Astrocyte of the cerebellum (primary cell): ENCODE data around the gene EOGT.

ENCODE experiments used
- DNase-seq: peaks from one replicate; pipeline ENCODE4 v3.0.0-alpha.2; 2011; ENCODE audit warnings: low read depth
- H3K4me3 ChIP-seq: 2 replicates; pipeline ENCODE4 v1.5.1; 2011; ENCODE audit warnings: mild to moderate bottlenecking, low read depth, low read length, moderate library complexity
- in situ Hi-C: cut with HindIII; loops from 2 replicates; pipeline ENCODE4 v1.10.0; 2017; ENCODE audit warnings: low sequenced_read_pairs
- TF ChIP-seq, protein P1 (sequence below): IDR thresholded peaks from 2 replicates; pipeline ENCODE4 v1.5.1; 2012; ENCODE audit warnings: low read length, low read depth, moderate library complexity, mild to moderate bottlenecking; ENCODE audit errors: missing control alignments

The EOGT gene

DNA sequence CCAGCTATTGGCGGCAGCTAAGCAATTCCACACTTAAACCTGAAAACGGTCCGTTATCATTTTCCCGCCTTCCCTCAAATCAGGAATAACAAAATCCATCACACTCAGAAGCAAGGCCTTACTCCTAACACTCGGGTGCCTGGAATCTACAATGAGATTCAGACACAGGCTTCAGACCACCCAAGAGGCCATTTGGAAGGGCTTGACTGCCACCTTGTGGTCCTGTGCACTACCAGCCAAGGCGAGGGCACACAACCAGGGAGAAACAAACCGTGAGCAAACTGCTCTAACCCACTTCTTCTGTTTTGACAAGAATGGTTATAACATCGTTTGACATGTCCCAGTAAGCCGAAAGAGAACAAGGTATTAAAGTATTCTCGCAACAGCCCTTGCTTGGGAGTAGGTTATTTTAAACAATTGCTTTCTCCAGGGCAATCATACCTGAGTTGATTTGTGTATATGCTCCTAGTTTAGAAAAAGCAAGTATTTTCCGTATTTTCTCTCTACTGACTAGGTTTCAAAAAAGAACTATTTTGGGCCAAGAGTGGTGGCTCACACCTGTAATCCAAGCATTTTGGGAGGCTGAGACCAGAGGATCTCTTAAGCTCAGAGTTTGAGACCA lies 41.0 kb downstream of the EOGT start:
- TF ChIP-seq, protein P1, sequence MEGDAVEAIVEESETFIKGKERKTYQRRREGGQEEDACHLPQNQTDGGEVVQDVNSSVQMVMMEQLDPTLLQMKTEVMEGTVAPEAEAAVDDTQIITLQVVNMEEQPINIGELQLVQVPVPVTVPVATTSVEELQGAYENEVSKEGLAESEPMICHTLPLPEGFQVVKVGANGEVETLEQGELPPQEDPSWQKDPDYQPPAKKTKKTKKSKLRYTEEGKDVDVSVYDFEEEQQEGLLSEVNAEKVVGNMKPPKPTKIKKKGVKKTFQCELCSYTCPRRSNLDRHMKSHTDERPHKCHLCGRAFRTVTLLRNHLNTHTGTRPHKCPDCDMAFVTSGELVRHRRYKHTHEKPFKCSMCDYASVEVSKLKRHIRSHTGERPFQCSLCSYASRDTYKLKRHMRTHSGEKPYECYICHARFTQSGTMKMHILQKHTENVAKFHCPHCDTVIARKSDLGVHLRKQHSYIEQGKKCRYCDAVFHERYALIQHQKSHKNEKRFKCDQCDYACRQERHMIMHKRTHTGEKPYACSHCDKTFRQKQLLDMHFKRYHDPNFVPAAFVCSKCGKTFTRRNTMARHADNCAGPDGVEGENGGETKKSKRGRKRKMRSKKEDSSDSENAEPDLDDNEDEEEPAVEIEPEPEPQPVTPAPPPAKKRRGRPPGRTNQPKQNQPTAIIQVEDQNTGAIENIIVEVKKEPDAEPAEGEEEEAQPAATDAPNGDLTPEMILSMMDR: peak; percentile 88
- in situ Hi-C loops: no loop called here
- peak; percentile 23 for DNase-seq
- H3K4me3 ChIP-seq: no peak overlapping the region

DNA sequence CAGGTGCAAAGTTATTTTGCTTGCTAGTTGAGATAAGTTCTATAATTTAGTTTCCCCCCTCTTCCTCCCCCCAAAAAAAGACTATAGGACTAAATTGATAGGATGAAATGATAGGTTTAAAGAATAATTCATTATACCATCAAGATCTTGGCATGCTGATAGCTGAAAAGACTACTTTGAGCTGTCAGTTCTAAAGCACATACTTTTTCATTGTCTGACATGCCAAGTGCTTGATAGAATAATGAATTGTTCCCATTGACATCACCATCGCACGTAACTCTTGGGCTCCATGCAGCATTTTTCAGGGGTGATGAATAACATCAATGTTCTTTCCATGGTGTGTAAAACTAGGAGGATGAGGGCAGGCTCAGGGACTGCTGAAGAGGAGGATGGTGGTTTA lies 48.8 kb downstream of the EOGT start:
- TF ChIP-seq, protein P1: no peak
- no peak overlapping the region for H3K4me3 ChIP-seq
- in situ Hi-C loops: no loop called here
- no peak for DNase-seq

- H3K4me3 ChIP-seq: no peak overlapping the region
- TF ChIP-seq, protein P1: no peak
- no peak for DNase-seq
- in situ Hi-C loops: no loop called here
These were observed 49.6 kb downstream of the EOGT start for GRCh38 chr3:68963891-68964290.

DNA sequence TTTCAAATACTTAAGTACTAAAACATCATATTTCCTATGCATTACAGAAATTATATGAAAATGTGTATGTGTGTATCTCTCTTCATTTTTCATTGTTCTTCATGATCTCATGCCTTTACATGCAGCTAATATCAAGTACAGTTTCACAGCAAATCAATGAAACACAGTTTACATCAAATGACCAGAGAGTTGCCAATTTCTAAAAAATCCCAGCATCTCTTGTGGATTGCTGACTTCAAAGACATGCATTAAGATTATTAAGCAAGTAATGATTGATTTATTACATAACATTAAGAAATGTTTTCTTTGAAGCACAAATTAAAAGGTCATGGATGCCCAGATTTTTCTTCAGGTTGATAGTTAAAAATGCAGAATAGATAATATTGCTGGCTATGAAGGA lies 50.1 kb downstream of the EOGT start:
- no peak overlapping the region for H3K4me3 ChIP-seq
- in situ Hi-C loops: no loop called here
- no peak for DNase-seq
- TF ChIP-seq, protein P1: no peak

DNA sequence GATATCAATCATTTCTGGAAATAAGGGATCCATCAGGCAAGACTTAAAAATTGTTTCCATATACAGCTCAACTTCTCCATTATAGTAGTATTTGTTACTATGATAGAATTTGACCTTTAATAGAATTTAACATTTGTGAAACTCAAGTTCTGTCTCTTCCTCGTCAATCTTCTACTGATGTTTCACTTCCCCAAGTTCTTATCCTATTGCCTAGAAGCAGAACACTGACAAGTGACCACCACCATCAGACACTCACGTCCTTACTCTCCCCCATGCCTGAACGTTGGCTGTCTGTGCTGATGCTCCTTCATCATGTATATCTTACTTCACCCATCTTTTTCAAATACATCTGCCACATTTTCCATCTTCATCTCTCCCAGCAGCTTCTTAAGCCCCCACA lies 54.6 kb downstream of the EOGT start:
- in situ Hi-C loops: no loop called here
- TF ChIP-seq, protein P1: no peak
- no peak for DNase-seq
- H3K4me3 ChIP-seq: no peak overlapping the region

GRCh38 chr3:68957895-68958294 lies 55.6 kb downstream of the EOGT start:
- no peak overlapping the region for H3K4me3 ChIP-seq
- in situ Hi-C loops: no loop called here
- TF ChIP-seq, protein P1: no peak
- DNase-seq: no peak
